HCT116 (cell line): ENCODE measurements around the gene ZNF398. TPM values are rescaled to one million over a fixed set of nuclear protein-coding genes. Genes with fewer than 3 reads are reported as not detected.

Experiments
- ATAC-seq: fragments of 200-7000 bp; cut with Tn5 transposase; 2 replicates; pipeline ENCODE4 v1.9.1; 2020; ENCODE audit warnings: mild to moderate bottlenecking, moderate library complexity
- BruUV-seq: library from RNA; stranded (reverse); fragments of 400-500 nt; replicated peaks from 2 replicates; lab custom pipeline; 2021; lab: Mats Ljungman, UMichigan
- CTCF ChIA-PET: fragments of 300-600 bp; sonication (Branson Sonifier 250); formaldehyde crosslinking; loops from one replicate; lab custom pipeline; 2021; ENCODE audit warnings: antibody characterized with exemption; lab: Charles Lee
- POLR2A ChIA-PET: fragments of 300-600, 350-600 bp; sonication (Branson Sonifier 250); formaldehyde crosslinking; loops from one replicate; lab custom pipeline; 2021; ENCODE audit warnings: antibody characterized with exemption; lab: Charles Lee
- RAD21 ChIA-PET, 2 experiments: fragments of 300-600 bp; sonication (Branson Sonifier 250); formaldehyde crosslinking; loops; one replicate each; lab custom pipeline; 2023; ENCODE audit warnings: low total read pairs in 2 of 2; ENCODE audit not compliant: uncharacterized antibody in 2 of 2, unreplicated experiment in 2 of 2, low non-redundant PET in 1 of 2; lab: Charles Lee
- DNase-seq: peaks from one replicate; pipeline ENCODE4 v3.0.0-alpha.2; 2010; ENCODE audit warnings: low read depth, low spot score
- H2AFZ ChIP-seq: fragments of 200-600 bp; shearing (Covaris generic), sonication (generic); 2 replicates; pipeline ENCODE4 v1.6.1; 2017; ENCODE audit warnings: low read depth, mixed run types, mixed read lengths, antibody characterized with exemption, low read length; ENCODE audit not compliant: poor library complexity, severe bottlenecking
- H3K27ac ChIP-seq: 2 replicates; pipeline ENCODE4 v1.5.1; 2012; ENCODE audit warnings: low read depth, low read length
- H3K27me3 ChIP-seq: fragments of 200-600 bp; sonication (generic); 2 replicates; pipeline ENCODE4 v1.6.1; 2016; ENCODE audit warnings: mixed run types, low read length, mixed read lengths; ENCODE audit not compliant: insufficient read depth
- H3K36me3 ChIP-seq, 2 experiments: fragments of 200-500 bp in 1 of 2; fragments of 200-600 bp in 1 of 2; sonication (Bioruptor generic) in 1 of 2; sonication (generic) in 1 of 2; 2 replicates each; pipeline versions ENCODE4 v1.5.1 to v1.6.1; 2014 to 2016; ENCODE audit warnings: low read length in 2 of 2, inconsistent platforms in 1 of 2, mixed read lengths in 1 of 2, mixed run types in 1 of 2; ENCODE audit not compliant: insufficient read depth in 2 of 2, control insufficient read depth in 1 of 2
- H3K4me1 ChIP-seq, 2 experiments: fragments of 200-600 bp in 1 of 2; sonication (generic) in 1 of 2; 2 replicates each; pipeline versions ENCODE4 v1.5.1 to v1.6.1; 2012 to 2017; ENCODE audit warnings: low read length in 2 of 2, inconsistent platforms in 1 of 2, mild to moderate bottlenecking in 1 of 2, mixed read lengths in 1 of 2, mixed run types in 1 of 2, moderate library complexity in 1 of 2; ENCODE audit not compliant: insufficient read depth in 2 of 2, control insufficient read depth in 1 of 2
- H3K4me2 ChIP-seq: fragments of 200-600 bp; sonication (generic); 2 replicates; pipeline ENCODE4 v1.6.1; 2017; ENCODE audit warnings: mixed run types, low read length, mixed read lengths
- H3K4me3 ChIP-seq, 2 experiments: fragments of 200-600 bp in 1 of 2; sonication (generic) in 1 of 2; replicated peaks in 1 of 2; 2 replicates each; pipeline ENCODE4 v1.5.1; 2011 to 2016; ENCODE audit warnings: low read length in 2 of 2, control low read depth in 1 of 2, low read depth in 1 of 2, mild to moderate bottlenecking in 1 of 2, mixed read lengths in 1 of 2, mixed run types in 1 of 2
- H3K79me2 ChIP-seq: fragments of 200-600 bp; sonication (generic); 2 replicates; pipeline ENCODE4 v1.6.1; 2017; ENCODE audit warnings: mild to moderate bottlenecking, mixed run types, low read length, moderate library complexity, mixed read lengths; ENCODE audit not compliant: insufficient read depth
- H3K9ac ChIP-seq: fragments of 200-600 bp; sonication (generic); 2 replicates; pipeline ENCODE4 v1.6.1; 2016; ENCODE audit warnings: low read length, mixed read lengths
- H3K9me2 ChIP-seq: fragments of 200-600 bp; sonication (generic), shearing (Covaris generic); 2 replicates; pipeline ENCODE4 v1.6.1; 2017; ENCODE audit warnings: mixed run types, mild to moderate bottlenecking, moderate library complexity; ENCODE audit not compliant: insufficient read depth
- H3K9me3 ChIP-seq, 2 experiments: fragments of 200-500 bp in 1 of 2; fragments of 200-600 bp in 1 of 2; sonication (Bioruptor generic) in 1 of 2; sonication (generic) in 1 of 2; 2 replicates each; pipeline ENCODE4 v1.6.1; 2014 to 2017; ENCODE audit warnings: low read length in 2 of 2, mixed read lengths in 2 of 2, inconsistent platforms in 1 of 2, low read depth in 1 of 2, mild to moderate bottlenecking in 1 of 2, mixed run types in 1 of 2, moderate library complexity in 1 of 2; ENCODE audit not compliant: control insufficient read depth in 1 of 2, insufficient read depth in 1 of 2
- H4K20me1 ChIP-seq: fragments of 200-600 bp; sonication (generic), shearing (Covaris generic); 2 replicates; pipeline ENCODE4 v1.6.1; 2017; ENCODE audit warnings: mixed run types, mild to moderate bottlenecking, moderate library complexity; ENCODE audit not compliant: insufficient read depth
- CBX3 ChIP-seq: IDR thresholded peaks from 2 replicates; pipeline ENCODE4 v1.6.1; 2012; ENCODE audit warnings: low read depth
- CEBPB ChIP-seq: IDR thresholded peaks from 2 replicates; pipeline ENCODE4 v1.6.1; 2012; ENCODE audit warnings: low read depth
- EZH2 ChIP-seq: fragments of 200-600 bp; sonication (generic); IDR thresholded peaks from 2 replicates; pipeline ENCODE4 v1.6.1; 2017; ENCODE audit warnings: antibody characterized with exemption, mixed run types
- EZH2phosphoT487 ChIP-seq: fragments of 200-600 bp; IDR thresholded peaks from 2 replicates; pipeline ENCODE4 v1.6.1; 2018; ENCODE audit warnings: antibody characterized with exemption, borderline replicate concordance
- JUND ChIP-seq: IDR thresholded peaks from 2 replicates; pipeline ENCODE4 v1.6.1; 2012
- POLR2A ChIP-seq: IDR thresholded peaks from 2 replicates; pipeline ENCODE4 v1.7.0; 2011; ENCODE audit warnings: borderline replicate concordance; ENCODE audit not compliant: insufficient read depth, insufficient read length; ENCODE audit errors: extremely low read depth
- POLR2AphosphoS5 ChIP-seq: IDR thresholded peaks from 2 replicates; pipeline ENCODE4 v1.6.1; 2011; ENCODE audit warnings: mild to moderate bottlenecking, low read depth, low read length, moderate library complexity
- SIN3A ChIP-seq: IDR thresholded peaks from 2 replicates; pipeline ENCODE4 v1.6.1; 2012; ENCODE audit warnings: low read depth
- TCF7L2 ChIP-seq: IDR thresholded peaks from 2 replicates; pipeline ENCODE4 v1.7.0; 2011; ENCODE audit warnings: borderline replicate concordance, inconsistent platforms; ENCODE audit not compliant: insufficient read depth, insufficient read length; ENCODE audit errors: extremely low read depth
- YY1 ChIP-seq: IDR thresholded peaks from 2 replicates; pipeline ENCODE4 v1.6.1; 2011; ENCODE audit warnings: low read length, low read depth, moderate library complexity, mild to moderate bottlenecking; ENCODE audit not compliant: insufficient replicate concordance; ENCODE audit errors: extremely low read depth
- intact Hi-C: fragments of 100-400 bp; cut with micrococcal nuclease; formaldehyde crosslinking; loops from 2 replicates; pipeline ENCODE4 v1.10.0; 2022
- total RNA-seq: library from RNA; stranded (reverse); gene quantifications from one replicate; pipeline ENCODE4 v1.2.1, GENCODE V29; 2021; ENCODE audit not compliant: unreplicated experiment
- TF ChIP-seq, protein P1 (sequence below): IDR thresholded peaks from 2 replicates; pipeline ENCODE4 v1.6.1; 2012; ENCODE audit warnings: low read depth
- TF ChIP-seq, protein P2 (sequence below): IDR thresholded peaks from 2 replicates; pipeline ENCODE4 v1.6.1; 2012
- TF ChIP-seq, protein P3 (sequence below), 3 experiments: fragments of 200-600 bp in 1 of 3; sonication (generic) in 1 of 3; IDR thresholded peaks in 2 of 3; conservative IDR thresholded peaks in 1 of 3; 2 replicates each; pipeline ENCODE4 v1.5.1; 2012 to 2017; ENCODE audit warnings: low read depth in 2 of 3, low read length in 2 of 3, antibody characterized with exemption in 1 of 3, borderline replicate concordance in 1 of 3, control low read depth in 1 of 3, mild to moderate bottlenecking in 1 of 3, mixed read lengths in 1 of 3, mixed run types in 1 of 3, moderate library complexity in 1 of 3; ENCODE audit not compliant: insufficient read depth in 1 of 3

The ZNF398 gene
- total RNA-seq, 1 experiment from 2014 or later = 14.1 TPM

DNA sequence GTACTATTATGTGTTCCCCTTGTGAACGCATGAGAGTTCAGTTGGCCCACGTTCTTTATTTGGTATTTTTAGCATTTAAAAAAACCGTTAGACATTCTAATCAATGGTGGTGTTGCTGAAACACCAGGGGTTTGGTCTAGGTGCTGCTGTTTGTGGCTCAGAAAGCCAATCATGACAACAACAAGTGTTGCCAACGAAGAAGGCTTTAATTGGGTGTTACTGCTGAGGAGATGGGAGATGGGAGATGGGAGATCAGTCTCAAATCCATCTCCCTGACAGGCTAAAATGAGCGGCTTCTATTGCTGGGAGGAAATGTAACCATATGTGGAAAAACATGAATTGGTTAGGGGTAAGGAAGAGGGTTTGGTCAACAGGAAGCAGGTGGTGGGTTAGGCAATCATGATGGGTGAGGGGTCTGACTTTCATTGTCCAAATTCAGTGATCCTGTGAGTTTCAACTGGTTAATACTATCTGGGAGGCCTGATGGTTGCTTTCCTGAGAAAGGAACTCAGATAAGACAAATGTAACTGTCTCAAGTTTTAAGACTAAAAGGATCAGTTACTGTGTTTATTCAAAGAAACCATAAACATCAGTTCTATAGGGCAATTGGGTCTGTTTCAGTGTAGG, 16.6 kb upstream of the ZNF398 start:
- Histone ChIP-seq H4K20me1 (no peaks in the 10 kb centered on the region), H3K79me2 (peaks cover 14% of the 10 kb centered on the region), H2AFZ (no peak overlapping the region), H3K27ac (no peak overlapping the region), H3K4me2 (no peak overlapping the region), H3K27me3 (no peaks in the 10 kb centered on the region), H3K4me1 (peaks cover 6 to 12% of the 10 kb centered on the region in 2 experiments; a peak in 3 of 4 replicates), H3K36me3 (peaks cover 2 to 20% of the 10 kb centered on the region in 2 experiments; a peak in 2 of 4 replicates), H3K4me3 (no peak overlapping the region), H3K9me3 (peaks cover 0 to 13% of the 10 kb centered on the region in 2 experiments; a peak in 3 of 4 replicates), H3K9ac (no peak overlapping the region), H3K9me2 (no peaks in the 10 kb centered on the region)
- RAD21 ChIA-PET = no interaction called here
- CTCF ChIA-PET = no interaction called here
- POLR2A ChIA-PET = no interaction called here
- intact Hi-C loops = no loop called here
- TSS peak; percentile 13 for BruUV-seq
- ATAC-seq = no peak
- DNase-seq = no peak
- 0 out of 2 replicates have a peak, but pooled peaks have one; percentile 22 for TF ChIP-seq CBX3
- no peak for TF ChIP-seq JUND

DNA sequence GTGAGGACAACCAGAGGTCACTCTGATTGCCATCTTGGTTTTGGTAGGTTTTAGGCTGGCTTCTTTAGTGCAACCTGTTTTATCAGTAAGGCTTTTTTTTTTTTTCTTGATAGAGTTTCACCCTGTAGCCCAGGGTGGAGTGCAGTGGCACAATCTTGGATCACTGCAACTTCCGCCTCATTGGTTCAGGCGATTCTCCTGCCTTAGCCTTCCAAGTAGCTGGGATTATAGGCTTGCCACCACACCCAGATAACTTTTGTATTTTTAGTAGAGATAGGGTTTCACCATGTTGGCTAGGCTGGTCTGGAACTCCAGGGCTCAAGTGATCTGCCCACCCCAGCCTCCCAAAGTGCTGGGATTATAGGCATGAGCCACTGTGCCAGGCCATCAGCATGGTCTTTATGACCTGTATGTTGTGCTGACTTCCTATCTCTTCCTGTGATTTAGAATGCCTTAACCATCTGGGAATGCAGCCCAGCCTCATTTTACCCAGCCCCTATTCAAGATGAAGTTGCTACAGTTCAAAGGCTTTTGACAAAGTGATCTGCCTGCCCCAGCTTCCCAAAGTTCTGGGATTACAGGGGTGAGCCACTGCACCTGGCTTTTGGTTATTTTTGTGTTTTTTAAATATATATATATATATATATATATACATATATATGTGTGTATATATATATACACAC, 14.1 kb upstream of the ZNF398 start:
- ATAC-seq (no peak), DNase-seq (no peak)
- no peak overlapping the region for H3K27ac ChIP-seq
- TF ChIP-seq CBX3 (no peak), YY1 (no peak), POLR2A (no peak), TCF7L2 (no peak), EZH2phosphoT487 (no peak), POLR2AphosphoS5 (no peak), CEBPB (no peak), SIN3A (no peak), EZH2 (no peak), JUND (no peak)
- TF ChIP-seq, protein P1, sequence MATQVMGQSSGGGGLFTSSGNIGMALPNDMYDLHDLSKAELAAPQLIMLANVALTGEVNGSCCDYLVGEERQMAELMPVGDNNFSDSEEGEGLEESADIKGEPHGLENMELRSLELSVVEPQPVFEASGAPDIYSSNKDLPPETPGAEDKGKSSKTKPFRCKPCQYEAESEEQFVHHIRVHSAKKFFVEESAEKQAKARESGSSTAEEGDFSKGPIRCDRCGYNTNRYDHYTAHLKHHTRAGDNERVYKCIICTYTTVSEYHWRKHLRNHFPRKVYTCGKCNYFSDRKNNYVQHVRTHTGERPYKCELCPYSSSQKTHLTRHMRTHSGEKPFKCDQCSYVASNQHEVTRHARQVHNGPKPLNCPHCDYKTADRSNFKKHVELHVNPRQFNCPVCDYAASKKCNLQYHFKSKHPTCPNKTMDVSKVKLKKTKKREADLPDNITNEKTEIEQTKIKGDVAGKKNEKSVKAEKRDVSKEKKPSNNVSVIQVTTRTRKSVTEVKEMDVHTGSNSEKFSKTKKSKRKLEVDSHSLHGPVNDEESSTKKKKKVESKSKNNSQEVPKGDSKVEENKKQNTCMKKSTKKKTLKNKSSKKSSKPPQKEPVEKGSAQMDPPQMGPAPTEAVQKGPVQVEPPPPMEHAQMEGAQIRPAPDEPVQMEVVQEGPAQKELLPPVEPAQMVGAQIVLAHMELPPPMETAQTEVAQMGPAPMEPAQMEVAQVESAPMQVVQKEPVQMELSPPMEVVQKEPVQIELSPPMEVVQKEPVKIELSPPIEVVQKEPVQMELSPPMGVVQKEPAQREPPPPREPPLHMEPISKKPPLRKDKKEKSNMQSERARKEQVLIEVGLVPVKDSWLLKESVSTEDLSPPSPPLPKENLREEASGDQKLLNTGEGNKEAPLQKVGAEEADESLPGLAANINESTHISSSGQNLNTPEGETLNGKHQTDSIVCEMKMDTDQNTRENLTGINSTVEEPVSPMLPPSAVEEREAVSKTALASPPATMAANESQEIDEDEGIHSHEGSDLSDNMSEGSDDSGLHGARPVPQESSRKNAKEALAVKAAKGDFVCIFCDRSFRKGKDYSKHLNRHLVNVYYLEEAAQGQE = no peak
- TF ChIP-seq, protein P2, sequence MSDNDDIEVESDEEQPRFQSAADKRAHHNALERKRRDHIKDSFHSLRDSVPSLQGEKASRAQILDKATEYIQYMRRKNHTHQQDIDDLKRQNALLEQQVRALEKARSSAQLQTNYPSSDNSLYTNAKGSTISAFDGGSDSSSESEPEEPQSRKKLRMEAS = no peak
- TF ChIP-seq, protein P3, sequence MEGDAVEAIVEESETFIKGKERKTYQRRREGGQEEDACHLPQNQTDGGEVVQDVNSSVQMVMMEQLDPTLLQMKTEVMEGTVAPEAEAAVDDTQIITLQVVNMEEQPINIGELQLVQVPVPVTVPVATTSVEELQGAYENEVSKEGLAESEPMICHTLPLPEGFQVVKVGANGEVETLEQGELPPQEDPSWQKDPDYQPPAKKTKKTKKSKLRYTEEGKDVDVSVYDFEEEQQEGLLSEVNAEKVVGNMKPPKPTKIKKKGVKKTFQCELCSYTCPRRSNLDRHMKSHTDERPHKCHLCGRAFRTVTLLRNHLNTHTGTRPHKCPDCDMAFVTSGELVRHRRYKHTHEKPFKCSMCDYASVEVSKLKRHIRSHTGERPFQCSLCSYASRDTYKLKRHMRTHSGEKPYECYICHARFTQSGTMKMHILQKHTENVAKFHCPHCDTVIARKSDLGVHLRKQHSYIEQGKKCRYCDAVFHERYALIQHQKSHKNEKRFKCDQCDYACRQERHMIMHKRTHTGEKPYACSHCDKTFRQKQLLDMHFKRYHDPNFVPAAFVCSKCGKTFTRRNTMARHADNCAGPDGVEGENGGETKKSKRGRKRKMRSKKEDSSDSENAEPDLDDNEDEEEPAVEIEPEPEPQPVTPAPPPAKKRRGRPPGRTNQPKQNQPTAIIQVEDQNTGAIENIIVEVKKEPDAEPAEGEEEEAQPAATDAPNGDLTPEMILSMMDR (IDR thresholded peaks at IDR 0.05 in 2 of 3, conservative IDR thresholded peaks at IDR 0.05 in 1 of 3; ENCODE audit: borderline replicate concordance in 1 of 3, insufficient read depth in 1 of 3, low read depth in 2 of 3, low read length in 2 of 3) = no peak
- no peak overlapping the region for H3K4me3 ChIP-seq
- no peak overlapping the region for H3K4me2 ChIP-seq
- H4K20me1 ChIP-seq = no peaks in the 10 kb centered on the region
- peaks cover 0 to 13% of the 10 kb centered on the region in 2 experiments; a peak in 3 of 4 replicates for H3K9me3 ChIP-seq
- H3K9ac ChIP-seq = no peak overlapping the region
- H3K36me3 ChIP-seq = peaks cover 2 to 20% of the 10 kb centered on the region in 2 experiments; a peak in 2 of 4 replicates
- H2AFZ ChIP-seq = no peak overlapping the region
- ChIA-PET CTCF (no interaction called here), RAD21 (no interaction called here), POLR2A (no interaction called here)
- BruUV-seq = no TSS peak
- peaks cover 3% of the 10 kb centered on the region; the same call in 1 of the 2 replicates for H3K79me2 ChIP-seq
- peaks cover 1 to 3% of the 10 kb centered on the region in 2 experiments; a peak in 3 of 4 replicates for H3K4me1 ChIP-seq
- no peaks in the 10 kb centered on the region for H3K27me3 ChIP-seq
- intact Hi-C loops = no loop called here
- H3K9me2 ChIP-seq = no peaks in the 10 kb centered on the region
